ENCODE data around the gene NFATC1. TPM values are rescaled to one million over a fixed set of nuclear protein-coding genes. Genes with fewer than 3 reads are reported as not detected.

The NFATC1 gene
- total RNA-seq, 4 donors from 2014 or later: 2.1 to 41.3 (median 7.6) TPM

DNA sequence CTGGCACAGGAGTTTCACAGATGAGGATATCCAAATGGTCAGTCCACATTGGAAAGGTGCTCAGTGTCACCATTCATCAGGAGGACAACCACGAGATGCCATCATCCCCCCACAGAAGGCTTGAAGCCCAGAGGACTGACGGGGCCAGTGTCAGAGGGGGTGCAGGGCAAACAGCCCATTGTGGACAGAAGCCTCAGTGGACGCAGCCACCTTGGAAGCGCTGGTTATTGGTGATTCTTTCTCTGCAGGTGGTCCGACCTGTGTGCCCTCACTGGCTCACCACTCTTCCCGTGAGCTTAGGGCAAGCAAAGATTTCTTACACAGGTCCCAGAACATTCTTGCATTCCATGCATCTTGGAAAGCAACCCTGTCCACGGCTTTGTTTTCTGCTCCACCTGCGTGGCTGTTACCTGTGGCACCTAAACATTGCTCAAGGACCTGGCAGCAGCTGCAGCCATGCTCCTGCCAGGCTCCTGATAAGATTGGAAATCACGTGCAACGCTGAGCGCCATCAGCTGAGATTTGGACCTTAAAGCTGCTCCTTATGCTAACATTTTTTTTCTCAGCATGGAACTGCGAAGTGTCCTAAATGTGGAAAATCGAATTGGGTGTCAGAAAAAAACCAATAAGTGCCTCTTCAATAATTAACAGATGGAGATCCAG lies 172.9 kb downstream of the NFATC1 start:
- Histone ChIP-seq H3K27ac (no peak overlapping the region), H3K4me3 (no peak overlapping the region), H3K36me3 (no peaks in the 10 kb centered on the region), H3K4me1 (no peaks in the 10 kb centered on the region), H3K27me3 (no peaks in the 10 kb centered on the region), H3K9me3 (peaks cover 0 to 10% (median under 1%) of the 10 kb centered on the region in 4 donors)
- peak in 1 of 3 donors; percentile 37 for DNase-seq
- no peak for TF ChIP-seq POLR2A (IDR thresholded peaks at IDR 0.05)
- TF ChIP-seq, protein P1, sequence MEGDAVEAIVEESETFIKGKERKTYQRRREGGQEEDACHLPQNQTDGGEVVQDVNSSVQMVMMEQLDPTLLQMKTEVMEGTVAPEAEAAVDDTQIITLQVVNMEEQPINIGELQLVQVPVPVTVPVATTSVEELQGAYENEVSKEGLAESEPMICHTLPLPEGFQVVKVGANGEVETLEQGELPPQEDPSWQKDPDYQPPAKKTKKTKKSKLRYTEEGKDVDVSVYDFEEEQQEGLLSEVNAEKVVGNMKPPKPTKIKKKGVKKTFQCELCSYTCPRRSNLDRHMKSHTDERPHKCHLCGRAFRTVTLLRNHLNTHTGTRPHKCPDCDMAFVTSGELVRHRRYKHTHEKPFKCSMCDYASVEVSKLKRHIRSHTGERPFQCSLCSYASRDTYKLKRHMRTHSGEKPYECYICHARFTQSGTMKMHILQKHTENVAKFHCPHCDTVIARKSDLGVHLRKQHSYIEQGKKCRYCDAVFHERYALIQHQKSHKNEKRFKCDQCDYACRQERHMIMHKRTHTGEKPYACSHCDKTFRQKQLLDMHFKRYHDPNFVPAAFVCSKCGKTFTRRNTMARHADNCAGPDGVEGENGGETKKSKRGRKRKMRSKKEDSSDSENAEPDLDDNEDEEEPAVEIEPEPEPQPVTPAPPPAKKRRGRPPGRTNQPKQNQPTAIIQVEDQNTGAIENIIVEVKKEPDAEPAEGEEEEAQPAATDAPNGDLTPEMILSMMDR (IDR thresholded peaks at IDR 0.05): no peak

DNA sequence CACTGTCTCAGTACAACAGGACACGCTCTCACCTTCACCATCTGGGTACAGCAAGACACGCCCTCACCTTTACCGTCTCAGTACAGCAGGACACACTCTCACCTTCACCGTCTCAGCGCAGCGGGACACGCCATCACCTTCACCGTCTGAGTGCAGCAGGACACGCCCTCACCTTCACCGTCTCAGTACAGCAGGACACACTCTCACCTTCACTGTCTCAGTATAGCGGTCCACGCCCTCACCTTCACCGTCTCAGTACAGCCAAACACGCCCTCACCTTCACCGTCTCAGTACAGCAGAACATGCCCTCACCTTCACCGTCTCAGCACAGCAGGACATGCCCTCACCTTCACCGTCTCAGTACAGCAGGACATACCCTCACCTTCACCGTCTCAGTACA lies 174.0 kb downstream of the NFATC1 start:
- Histone ChIP-seq H3K36me3 (no peaks in the 10 kb centered on the region), H3K4me3 (no peak overlapping the region), H3K27me3 (no peaks in the 10 kb centered on the region), H3K9me3 (peaks cover 0 to 10% (median 2%) of the 10 kb centered on the region in 4 donors), H3K27ac (no peak overlapping the region), H3K4me1 (peaks cover 0 to under 1% (median 0%) of the 10 kb centered on the region in 4 donors)
- TF ChIP-seq POLR2A (IDR thresholded peaks at IDR 0.05): no peak
- TF ChIP-seq, protein P1 (IDR thresholded peaks at IDR 0.05): no peak
- DNase-seq: peak in 2 of 3 donors; percentile 44 to 48

DNA sequence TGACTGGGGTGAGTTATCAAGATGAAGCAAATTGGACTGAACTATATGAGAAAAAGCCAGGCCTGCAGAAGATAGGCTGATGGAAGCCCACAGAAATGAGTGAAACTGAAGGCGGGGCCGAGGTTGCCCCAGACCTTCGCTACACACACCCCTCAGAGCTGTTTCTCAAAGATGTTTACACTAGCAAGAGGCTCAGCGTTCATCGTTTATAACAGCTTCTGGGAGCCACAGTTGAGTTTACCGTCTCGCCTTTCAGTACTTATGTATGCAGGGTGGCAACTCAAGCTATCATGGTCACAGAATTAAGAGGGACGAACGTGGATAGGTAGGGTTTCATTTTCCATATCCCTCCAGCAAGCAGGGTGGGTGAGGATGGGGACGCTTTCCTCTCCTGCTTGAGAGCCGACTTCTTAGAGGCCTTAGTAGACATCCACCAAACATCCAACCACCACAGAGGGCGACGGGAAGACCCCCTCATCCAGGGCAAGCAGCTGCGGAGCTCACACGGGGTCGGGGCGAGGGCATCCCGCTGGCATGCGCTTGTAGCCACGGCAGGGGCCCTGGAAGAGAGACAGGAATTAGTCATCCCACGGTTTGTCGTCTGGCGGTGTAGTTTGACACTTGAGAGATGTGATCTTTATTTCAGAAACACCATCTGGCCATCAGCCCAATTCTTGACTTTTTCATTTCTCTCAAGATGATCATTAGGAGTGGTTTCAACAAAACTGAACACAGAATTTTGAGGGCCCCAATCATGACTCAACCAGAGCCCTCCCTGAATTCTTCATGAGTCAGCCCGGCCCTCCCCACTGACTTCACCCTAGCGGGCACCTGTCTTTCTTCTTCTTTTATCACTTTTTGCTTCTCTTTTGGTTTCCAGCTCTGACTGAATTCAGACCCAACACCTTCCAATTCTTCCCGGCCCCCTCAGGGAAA lies 174.8 kb downstream of the NFATC1 start:
- peak in 1 of 3 donors; percentile 34 for DNase-seq
- H3K27me3 ChIP-seq: no peaks in the 10 kb centered on the region
- peaks cover 0 to 4% (median 0%) of the 10 kb centered on the region in 4 donors for H3K4me1 ChIP-seq
- H3K4me3 ChIP-seq: no peak overlapping the region
- no peak for TF ChIP-seq POLR2A (IDR thresholded peaks at IDR 0.05)
- TF ChIP-seq, protein P1 (IDR thresholded peaks at IDR 0.05): no peak
- H3K36me3 ChIP-seq: no peaks in the 10 kb centered on the region
- H3K27ac ChIP-seq: no peak overlapping the region
- peaks cover 0 to 10% (median 2%) of the 10 kb centered on the region in 4 donors for H3K9me3 ChIP-seq

DNA sequence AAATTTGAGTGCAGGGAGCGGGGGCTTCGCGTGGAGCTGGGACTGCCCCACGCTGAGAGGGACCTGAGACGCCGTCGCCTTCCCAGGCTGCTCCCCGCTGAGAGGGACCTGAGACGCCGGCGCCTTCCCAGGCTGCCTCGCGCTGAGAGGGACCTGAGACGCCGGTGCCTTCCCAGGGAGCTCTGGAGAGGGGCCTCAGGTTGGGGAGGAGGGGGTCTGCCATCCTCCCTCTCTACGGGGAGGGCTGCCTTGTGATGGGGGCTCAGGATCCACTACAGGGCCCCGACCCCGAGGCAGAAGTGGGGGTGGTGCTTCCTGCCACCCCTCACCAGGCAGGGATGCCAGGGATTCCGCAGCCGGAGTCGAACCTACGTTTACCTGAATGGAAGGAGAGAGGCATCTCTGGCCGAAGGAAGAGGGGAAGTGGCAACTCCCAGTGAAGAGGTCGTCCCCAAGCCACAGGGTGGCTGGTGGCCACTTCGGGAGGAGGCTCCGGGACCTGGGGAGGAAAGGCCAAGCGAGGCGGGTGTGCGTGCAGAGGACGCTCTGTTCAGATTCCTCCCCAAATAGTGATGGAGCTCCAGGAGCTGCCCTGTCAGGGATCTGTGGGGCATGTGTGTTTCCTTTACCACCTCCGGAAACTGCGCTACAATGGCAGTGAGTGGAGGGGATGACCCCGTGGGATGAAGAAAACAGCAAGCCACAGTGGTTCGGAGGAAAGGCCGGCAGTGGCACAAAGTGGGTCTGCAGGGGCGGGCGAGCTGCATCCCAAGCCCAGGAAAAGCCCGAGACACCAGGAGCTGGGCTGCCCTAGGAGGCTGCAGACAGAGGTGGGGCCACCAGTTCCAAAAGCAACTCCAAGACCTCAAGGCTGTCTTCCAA lies 175.7 kb downstream of the NFATC1 start:
- peak in 2 of 3 donors; percentile 27 to 45 for DNase-seq
- no peaks in the 10 kb centered on the region for H3K27me3 ChIP-seq
- no peak overlapping the region for H3K27ac ChIP-seq
- no peak overlapping the region for H3K4me3 ChIP-seq
- H3K36me3 ChIP-seq: no peaks in the 10 kb centered on the region
- H3K4me1 ChIP-seq: peaks cover 0 to 7% (median 2%) of the 10 kb centered on the region in 4 donors
- TF ChIP-seq, protein P1 (IDR thresholded peaks at IDR 0.05): no peak
- H3K9me3 ChIP-seq: peaks cover 0 to 10% (median 2%) of the 10 kb centered on the region in 4 donors
